Kidney epithelial cell (primary cell): ENCODE data around the gene RNF144B. TPM values are rescaled to one million over a fixed set of nuclear protein-coding genes. Genes with fewer than 3 reads are reported as not detected.

ENCODE experiments used
- DNase-seq: peaks from one replicate; pipeline ENCODE4 v3.0.0-alpha.2; 2010; ENCODE audit warnings: low read depth
- H3K27me3 ChIP-seq: 2 replicates; pipeline ENCODE4 v1.6.0; 2011; ENCODE audit warnings: low read length; ENCODE audit not compliant: control insufficient read depth, insufficient read depth
- H3K36me3 ChIP-seq: 2 replicates; pipeline ENCODE4 v1.5.1; 2011; ENCODE audit warnings: low read length; ENCODE audit not compliant: control insufficient read depth, insufficient read depth
- H3K4me3 ChIP-seq: 2 replicates; pipeline ENCODE4 v1.5.1; 2011; ENCODE audit warnings: low read depth, mild to moderate bottlenecking, control low read depth, low read length
- total RNA-seq: library from RNA; depleted of rRNA; stranded (reverse); fragments of >200 nt; gene quantifications from 2 replicates; pipeline ENCODE4 v1.2.3, GENCODE V29; 2015
- TF ChIP-seq, protein P1 (sequence below): IDR thresholded peaks from 2 replicates; pipeline ENCODE4 v1.5.1; 2011; ENCODE audit warnings: mild to moderate bottlenecking, moderate library complexity, low read length, control low read depth, inconsistent platforms; ENCODE audit not compliant: insufficient read depth, poor library complexity, severe bottlenecking

Gene RNF144B
- total RNA-seq, 1 donor from 2014 or later, result 13.2 TPM

DNA sequence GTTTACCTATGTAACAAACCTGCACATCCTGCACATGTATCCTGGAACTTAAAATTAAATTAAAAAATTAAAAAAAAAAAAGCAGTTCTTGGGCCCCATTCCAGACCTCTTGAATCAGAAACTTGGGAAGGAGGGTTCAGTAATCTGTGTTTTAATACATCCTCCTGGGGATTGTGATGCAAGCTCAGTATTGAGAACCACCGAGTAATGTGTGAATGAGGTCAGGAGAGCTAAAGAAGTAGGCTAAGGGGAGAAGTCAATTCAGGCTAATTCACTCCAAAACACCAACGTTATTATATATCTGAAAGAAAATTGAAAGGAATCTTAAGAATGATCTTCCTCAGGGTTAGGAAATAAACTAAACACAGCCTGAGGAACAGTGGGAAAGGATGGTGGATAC is 120.4 kb downstream of the RNF144B start:
- Histone ChIP-seq H3K36me3 (no peaks in the 10 kb centered on the region), H3K27me3 (no peaks in the 10 kb centered on the region), H3K4me3 (no peak overlapping the region)
- TF ChIP-seq, protein P1, sequence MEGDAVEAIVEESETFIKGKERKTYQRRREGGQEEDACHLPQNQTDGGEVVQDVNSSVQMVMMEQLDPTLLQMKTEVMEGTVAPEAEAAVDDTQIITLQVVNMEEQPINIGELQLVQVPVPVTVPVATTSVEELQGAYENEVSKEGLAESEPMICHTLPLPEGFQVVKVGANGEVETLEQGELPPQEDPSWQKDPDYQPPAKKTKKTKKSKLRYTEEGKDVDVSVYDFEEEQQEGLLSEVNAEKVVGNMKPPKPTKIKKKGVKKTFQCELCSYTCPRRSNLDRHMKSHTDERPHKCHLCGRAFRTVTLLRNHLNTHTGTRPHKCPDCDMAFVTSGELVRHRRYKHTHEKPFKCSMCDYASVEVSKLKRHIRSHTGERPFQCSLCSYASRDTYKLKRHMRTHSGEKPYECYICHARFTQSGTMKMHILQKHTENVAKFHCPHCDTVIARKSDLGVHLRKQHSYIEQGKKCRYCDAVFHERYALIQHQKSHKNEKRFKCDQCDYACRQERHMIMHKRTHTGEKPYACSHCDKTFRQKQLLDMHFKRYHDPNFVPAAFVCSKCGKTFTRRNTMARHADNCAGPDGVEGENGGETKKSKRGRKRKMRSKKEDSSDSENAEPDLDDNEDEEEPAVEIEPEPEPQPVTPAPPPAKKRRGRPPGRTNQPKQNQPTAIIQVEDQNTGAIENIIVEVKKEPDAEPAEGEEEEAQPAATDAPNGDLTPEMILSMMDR, result no peak
- DNase-seq, result no peak

DNA sequence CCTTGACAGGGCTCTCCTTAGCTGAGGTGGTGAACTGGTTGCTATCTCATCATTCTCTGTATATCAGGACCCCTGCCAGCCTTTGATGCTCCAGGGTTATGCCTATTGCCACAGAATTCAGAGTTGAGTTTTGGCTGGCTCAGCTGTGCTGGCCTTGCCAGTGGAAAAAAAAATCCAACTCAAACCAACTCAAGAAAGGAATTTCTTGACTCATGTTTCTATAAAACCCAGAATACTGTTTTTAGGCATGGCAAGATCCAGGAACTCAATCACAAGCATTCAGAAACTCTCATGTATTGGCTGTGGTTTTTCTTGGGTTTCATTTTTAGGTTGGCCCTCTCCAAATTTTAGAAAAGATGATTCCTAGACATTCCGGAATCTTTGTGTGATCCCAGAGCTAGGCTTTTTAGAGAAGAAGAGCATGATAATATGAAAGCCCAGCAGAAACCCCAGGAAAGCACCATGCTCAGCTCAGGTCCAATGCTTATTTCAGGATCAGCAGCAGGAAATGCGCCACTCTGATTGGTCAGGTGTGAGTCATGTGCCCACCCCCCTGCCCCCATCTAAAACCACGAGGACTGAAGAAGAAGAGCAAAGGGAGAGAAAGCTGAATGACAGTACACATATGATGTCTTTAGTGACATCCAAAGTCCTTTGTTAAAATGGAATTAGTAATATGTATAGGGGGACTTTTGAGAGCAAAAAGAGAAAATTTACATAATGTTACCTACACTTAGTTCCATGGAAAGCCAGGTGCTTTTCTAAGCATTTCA is 122.9 kb downstream of the RNF144B start:
- Histone ChIP-seq H3K4me3 (no peak overlapping the region), H3K36me3 (no peaks in the 10 kb centered on the region), H3K27me3 (no peaks in the 10 kb centered on the region)
- TF ChIP-seq, protein P1, result no peak
- no peak for DNase-seq

DNA sequence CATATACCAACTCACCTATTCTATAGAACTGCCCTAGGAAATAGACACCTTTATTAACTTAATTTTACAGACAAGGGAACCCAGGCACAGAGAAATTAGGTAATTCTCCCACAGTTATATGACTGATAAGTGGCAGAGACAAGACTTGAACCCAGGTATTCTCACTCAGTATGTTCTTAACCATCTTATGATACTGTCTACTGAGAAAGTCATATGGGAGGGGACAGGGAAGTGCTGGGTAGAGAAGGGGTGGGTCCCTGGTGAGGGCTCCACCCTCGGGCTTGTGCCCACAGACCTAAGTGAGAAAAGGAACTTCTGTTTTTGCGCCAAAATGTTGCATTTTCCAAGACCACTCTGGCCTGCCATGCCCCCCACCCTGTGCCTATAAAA is 123.5 kb downstream of the RNF144B start:
- TF ChIP-seq, protein P1, result no peak
- Histone ChIP-seq H3K4me3 (no peak overlapping the region), H3K36me3 (no peaks in the 10 kb centered on the region), H3K27me3 (no peaks in the 10 kb centered on the region)
- DNase-seq, result no peak

GRCh38 chr6:18511211-18511610 is 124.1 kb downstream of the RNF144B start:
- H3K36me3 ChIP-seq, result no peaks in the 10 kb centered on the region
- TF ChIP-seq, protein P1, result no peak
- no peaks in the 10 kb centered on the region for H3K27me3 ChIP-seq
- H3K4me3 ChIP-seq, result no peak overlapping the region
- DNase-seq, result no peak

GRCh38 chr6:18513253-18513798 is 126.2 kb downstream of the RNF144B start:
- TF ChIP-seq, protein P1, result no peak
- DNase-seq, result no peak

DNA sequence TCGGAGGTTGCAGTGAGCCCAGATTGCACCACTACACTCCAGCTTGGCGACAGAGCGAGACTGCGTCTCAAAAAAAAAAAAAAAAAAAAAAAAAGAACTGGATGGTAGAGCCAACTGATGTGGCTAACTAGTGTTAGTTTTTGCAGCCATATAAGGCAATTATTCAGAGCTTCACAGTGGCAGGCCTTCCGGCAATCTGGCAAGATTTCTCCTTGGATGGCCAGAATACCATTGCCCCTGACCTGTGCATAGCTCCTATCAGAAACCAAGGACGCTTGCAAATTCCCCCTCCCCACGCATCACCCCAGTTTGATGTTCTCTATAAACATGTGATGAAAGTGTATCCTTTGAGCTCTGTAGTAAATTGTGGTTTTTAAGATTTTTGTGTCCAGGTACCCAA is 127.0 kb downstream of the RNF144B start:
- Histone ChIP-seq H3K4me3 (no peak overlapping the region), H3K36me3 (no peaks in the 10 kb centered on the region), H3K27me3 (no peaks in the 10 kb centered on the region)
- TF ChIP-seq, protein P1, result no peak
- no peak for DNase-seq

More at GRCh38 chr6:18513253-18513798, 126.2 kb downstream of the RNF144B start:
- H3K4me3 ChIP-seq, result no peak overlapping the region
- H3K36me3 ChIP-seq, result no peaks in the 10 kb centered on the region
- H3K27me3 ChIP-seq, result no peaks in the 10 kb centered on the region
